GM18505 (cell line): ENCODE data around the gene TSPO.
"Not testable (repeated sequence)": the region's sequence is repeated elsewhere in the genome, so short reads cannot be mapped to it uniquely, and the experiment has no call there.

Experiments used
- ATAC-seq: cut with Tn5 transposase; IDR thresholded peaks from one replicate; pipeline ENCODE4 v1.9.1; 2021; ENCODE audit not compliant: unreplicated experiment
- POLR2A ChIP-seq: IDR thresholded peaks from 4 replicates; pipeline ENCODE4 v1.6.1; 2011; ENCODE audit warnings: borderline replicate concordance; ENCODE audit not compliant: insufficient read depth, insufficient read length; ENCODE audit errors: extremely low read depth

Gene TSPO

DNA sequence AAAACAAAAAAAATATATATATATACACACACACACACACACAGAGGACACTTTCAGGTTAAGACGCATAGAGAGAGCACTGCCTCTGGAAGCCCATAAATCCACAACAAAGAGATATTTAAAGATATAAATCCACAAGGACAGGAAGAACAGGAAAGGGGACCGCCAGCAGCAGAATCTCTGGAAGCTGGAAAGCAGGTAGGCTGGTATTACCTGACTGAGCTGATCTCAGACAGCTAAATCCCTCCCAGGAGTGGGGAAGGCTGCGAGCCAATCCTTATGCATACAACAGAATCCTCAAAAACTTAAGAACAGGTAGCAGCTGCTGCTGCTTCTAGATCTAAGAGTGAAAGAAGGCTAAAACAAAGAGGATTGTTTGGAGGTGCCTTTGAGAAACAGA lies 6.4 kb upstream of the TSPO start:
- ATAC-seq: no peak
- TF ChIP-seq POLR2A: no peak

DNA sequence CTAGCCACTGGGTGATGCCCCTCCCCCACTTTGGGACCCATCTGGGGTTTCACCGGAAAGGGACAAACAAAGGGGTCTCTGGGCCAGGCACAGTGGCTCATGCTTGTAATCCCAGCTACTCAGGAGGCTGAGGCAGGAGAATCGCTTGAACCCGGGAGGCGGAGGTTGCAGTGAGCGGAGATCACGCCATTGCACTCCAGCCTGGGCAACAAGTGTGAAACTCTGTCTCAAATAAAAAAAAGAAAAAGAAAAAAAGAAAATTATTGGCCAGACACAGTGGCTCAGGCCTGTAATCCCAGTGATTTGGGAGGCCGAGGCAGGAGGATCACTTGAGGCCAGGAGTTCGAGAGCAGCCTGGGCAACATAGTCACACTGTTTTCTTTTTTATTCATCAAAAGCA lies 6.0 kb upstream of the TSPO start:
- not testable (repeated sequence) for ATAC-seq

DNA sequence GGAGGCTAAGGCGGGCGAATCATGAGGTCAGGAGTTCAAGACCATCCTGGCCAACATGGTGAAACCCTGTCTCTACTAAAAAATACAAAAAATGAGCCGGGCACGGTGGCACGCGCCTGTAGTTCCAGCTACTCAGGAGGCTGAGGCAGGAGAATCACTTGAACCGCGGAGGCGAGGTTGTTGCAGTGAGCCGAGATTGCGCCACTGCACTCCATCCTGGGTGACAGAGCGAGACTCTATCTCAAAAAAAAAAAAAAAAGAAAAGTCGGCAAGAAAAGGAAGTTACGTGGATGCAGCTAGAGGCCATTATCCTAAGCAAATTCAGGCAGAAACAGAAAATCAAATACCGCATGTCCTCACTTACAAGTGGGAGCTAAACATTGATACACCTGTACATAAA lies 5.0 kb upstream of the TSPO start:
- ATAC-seq: not testable (repeated sequence)

DNA sequence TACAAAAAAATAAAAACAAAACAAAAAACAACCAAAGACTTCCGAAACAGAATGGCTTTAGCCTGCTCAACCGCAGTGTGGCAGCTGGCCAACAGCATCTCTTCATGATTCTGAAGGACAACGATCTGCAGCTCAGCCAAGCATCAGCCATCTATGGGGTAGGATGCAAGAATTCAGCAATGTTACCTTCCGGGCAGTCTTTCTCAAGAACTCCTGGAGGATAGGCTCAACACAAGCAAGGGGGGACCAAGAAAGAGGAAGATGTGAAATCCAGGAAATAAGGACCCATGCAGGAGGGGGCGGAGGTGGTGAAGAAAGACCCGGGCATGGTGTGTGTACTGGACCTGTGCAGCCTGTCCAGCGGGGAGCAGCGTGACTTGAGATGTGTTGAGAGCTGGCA lies 3.5 kb upstream of the TSPO start:
- no peak for ATAC-seq
- no peak for TF ChIP-seq POLR2A

DNA sequence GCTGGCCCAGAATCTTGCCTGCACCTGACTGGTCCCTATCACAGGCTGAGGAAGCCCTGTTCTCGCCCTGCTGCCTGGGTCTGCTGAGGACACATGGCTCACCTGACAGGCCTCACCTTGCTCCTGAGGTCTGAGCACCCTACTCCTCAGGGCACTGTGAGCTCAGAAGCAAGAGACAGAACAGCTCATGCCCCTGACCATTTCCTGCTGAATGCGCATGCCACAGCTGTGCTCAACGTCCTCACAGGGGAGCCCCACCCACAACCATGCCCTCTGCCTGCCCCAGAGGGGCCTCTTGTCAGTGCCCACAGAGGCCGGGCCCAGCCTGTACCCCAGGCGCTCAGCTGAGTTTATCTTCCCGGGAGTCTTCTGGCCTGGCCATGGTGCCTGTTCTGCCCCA lies 2.8 kb upstream of the TSPO start:
- no peak for TF ChIP-seq POLR2A
- no peak for ATAC-seq

DNA sequence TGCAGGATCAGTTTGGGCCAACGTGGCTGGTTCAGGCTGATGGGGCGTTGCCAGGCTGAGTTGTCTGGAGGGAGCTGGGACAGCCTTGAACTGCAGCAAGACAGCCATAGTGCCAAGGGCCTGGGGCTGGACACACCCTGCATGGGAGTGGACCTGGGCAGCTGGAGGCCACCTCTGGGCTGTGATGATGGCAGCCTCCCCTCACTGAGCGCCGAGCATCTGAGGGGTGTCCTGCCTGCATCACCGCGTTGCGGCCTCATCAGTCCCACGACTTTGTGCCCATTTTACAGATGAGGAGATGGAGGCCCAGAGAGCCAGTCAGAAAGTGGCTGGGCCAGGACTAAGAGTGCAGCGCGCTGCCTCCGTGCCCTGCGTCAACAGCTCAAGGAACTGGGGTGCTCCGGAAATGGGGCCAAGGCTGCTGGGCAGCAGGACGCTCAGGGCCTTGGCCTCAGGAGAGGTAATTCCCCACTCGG lies 590 bp upstream of the TSPO start:
- ATAC-seq: no peak
- no peak for TF ChIP-seq POLR2A

DNA sequence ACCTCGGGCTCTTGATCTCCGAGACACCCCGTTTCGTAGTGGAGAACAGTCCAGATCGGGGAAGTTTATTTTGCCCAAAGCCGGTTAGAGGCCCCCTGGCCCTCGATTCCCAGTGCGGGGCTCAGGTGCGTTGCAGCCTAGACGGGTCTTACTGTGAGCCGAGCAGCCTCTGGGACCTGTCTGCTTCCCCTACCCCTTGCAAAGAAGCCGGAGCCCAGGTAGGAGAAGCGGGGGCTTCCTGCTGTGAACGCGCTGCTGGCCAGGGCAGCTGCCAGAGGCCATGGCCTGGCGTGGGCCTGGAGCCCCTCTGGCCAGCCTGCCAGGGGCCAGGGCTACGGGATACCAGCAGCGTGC lies 621 bp downstream of the TSPO start:
- TF ChIP-seq POLR2A: no peak
- ATAC-seq: no peak

DNA sequence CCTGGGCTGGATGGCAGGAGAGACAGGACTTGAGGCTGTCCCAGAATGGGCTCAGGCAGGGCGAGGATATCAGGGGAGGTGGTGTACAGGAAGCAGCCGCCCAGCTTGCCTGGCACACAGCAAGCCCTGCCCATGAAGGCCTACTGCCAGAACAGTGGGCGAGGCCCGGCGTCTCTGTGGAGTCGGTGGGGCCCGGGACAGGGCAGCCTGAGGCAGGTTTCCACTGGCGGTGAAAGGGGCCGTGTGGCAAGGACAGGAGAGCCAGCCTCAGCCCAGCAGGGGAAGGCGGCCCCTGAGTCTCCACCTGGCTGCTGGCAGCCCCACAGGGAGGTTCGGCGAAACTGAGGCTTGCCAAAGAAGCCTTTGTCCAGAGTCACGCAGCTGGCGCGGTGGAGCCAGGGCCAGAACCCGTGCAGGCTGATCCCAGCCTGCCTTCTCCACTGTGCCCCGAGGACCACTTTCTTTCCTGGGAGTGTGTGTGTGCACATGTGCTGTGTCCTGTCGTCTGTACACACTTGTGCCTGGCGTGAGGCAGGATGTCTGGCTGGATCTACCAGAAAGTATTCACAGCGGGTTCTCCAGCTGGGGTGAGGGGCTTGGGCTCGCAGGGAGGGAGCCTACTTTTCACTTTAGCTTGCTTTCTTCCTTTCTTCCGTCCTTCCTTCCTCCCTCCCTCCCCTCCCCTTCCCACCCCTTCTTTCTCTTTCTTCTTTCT lies 1.2 kb downstream of the TSPO start:
- TF ChIP-seq POLR2A: no peak
- no peak for ATAC-seq

DNA sequence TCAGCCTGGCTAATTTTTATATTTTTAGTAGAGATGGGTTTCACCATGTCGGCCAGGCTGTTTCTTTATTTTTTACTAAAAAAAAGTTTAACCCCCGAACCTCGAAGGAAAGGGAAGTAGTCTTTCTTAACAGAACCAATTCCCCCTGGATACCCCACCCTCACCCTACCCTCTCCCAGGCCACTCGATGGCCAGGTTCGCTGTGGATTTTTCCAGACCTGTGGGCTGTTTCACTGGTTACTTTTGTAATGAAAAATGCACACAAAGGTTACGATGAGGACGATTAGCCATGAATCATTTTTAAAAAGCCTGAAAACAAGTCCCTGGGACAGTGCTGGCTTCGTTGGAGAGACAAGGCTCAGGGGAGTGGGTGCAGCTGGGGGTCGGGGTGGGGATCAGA lies 2.5 kb downstream of the TSPO start:
- TF ChIP-seq POLR2A: no peak
- no peak for ATAC-seq

DNA sequence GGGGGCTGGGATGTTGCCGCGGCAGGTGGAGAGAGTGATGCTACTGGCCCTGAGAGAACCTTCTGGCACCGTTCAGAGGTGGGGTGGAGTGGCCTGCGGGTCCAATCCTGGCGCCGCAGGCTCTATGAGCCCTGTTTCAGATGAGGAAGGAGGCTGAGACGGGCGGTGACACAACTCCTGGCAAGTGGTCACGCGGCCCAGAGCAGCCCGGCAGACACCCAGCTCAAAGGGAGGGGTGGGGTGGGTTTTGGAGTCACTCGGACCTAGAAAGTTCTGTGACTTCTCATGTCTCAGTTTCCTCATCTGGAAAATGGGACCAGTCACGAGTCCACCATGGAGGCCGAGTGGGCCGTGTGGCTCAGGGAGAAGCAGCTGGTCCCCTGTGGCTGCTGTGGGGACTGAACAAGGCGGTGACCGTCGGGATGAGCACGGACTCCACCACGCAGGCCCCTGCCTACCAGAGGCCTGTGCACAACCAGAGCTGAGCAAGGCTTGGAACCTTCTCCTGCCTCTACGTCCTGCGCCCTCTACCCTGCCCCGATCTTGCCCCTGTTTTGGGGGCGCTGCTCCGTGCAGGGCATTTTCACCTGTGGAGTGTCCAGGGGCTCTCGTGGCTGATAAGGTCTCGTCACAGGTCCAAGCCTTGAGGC lies 3.7 kb downstream of the TSPO start:
- ATAC-seq: no peak
- no peak for TF ChIP-seq POLR2A

DNA sequence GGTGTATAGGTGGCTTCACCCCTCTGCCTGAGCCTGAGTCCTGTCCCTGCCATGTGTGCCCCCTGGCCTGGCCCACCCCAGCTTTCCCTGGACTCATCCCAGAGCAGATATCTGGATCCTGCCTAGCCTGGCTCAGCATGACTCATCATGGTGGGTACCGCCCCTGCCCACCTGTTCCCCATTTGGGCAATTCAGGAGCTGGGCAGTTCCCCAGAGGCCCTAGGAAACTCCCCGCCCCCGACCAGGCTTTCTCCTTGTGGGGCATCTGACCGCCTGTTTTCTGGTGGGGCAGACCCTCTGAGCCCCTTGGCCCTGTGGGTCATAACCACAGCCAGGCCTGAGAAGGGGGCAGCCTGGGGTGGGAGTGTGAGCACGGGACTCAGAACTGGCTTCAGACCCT lies 4.4 kb downstream of the TSPO start:
- TF ChIP-seq POLR2A: no peak
- ATAC-seq: no peak

DNA sequence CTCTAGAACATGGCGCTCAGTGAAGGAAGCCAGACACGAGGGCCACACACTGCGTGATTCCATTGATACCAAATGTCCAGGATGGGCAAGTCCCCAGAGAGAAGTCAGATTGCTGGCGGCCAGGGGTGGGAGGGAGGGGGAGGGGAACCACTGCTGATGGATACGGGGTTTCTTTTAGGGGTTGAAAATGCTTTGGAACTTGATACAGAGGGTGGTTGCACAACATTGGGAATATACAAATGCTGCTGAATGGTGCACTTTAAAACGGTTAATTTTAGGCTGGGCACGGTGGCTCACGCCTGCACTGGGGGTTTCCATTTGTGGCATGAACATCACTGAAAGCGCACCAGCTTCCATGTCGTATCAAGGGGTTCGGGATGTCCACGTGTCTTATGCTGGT lies 5.1 kb downstream of the TSPO start:
- no peak for ATAC-seq
- no peak for TF ChIP-seq POLR2A

DNA sequence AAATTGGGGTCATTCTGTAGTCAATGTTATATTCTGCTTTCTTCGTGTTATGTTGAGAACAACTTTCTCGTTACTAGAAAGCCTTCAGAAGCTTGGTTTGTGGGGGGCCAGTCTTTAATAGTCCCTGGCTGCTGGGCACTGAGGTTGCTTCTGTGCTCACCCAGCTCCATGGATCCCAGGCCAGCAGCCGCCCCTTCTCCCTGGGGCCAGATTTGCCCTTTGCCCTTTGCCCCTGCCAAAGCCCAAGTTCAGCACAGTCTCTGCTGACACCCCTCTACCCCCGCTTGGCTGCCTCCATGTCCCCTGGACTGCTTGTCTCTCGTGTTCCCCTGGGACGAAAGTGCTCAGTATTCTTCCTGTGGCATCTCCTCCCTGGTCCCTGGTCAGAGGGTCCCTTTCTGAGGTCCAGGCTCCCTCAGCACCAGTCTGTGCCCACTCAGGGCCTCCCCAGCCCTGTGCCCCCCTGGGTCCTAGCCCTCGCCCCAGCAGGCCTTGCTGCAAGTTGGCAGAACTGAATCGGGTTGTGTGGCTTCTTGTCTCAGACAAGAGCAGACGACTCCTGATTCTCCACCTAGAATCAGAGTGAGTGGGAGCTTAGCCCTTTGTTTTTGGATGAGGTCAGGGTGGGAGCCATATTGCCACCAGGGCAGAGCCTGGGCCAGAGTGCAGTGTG lies 6.7 kb downstream of the TSPO start:
- no peak for ATAC-seq

DNA sequence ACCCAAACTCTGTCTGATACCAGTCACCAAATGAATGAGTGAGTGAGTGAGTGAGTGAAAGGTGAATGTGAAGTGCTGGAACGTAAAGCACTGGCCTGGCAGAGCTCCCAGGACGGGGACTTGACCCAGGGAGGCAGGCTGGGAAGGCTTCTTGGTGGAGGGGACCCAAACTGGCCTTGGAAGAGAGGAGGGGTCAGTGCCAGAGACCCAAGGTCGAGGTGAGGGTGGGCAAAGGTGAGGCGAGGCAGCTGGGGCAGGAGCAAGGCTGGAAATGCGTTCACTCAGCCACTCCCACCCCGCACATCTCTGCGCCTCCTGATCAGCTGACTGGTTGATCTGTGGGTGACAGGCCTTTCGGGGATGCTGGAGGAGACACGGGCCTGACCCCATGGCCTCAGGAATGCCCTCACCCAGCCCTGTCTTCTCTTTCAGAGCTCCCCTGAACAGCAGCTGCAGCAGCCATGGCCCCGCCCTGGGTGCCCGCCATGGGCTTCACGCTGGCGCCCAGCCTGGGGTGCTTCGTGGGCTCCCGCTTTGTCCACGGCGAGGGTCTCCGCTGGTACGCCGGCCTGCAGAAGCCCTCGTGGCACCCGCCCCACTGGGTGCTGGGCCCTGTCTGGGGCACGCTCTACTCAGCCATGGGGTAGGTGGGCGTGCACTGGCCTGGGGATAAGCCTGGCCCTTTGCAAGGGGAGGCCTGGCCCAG lies 7.6 kb downstream of the TSPO start:
- ATAC-seq: no peak
- no peak for TF ChIP-seq POLR2A

More for the DNA sequence above, 6.7 kb downstream of the TSPO start:
- TF ChIP-seq POLR2A: no peak
